HUES6 (cell line): ENCODE measurements around the gene ATRIP.

Experiments
- H3K27ac ChIP-seq: 2 replicates; pipeline ENCODE4 v1.7.0; 2013; ENCODE audit warnings: low read depth, mild to moderate bottlenecking, low read length, inconsistent platforms
- H3K27me3 ChIP-seq: 2 replicates; pipeline ENCODE4 v1.6.1; 2013; ENCODE audit warnings: low read length; ENCODE audit not compliant: control insufficient read depth, insufficient read depth
- H3K36me3 ChIP-seq: 2 replicates; pipeline ENCODE4 v1.6.1; 2013; ENCODE audit warnings: low read length; ENCODE audit not compliant: control insufficient read depth, insufficient read depth
- H3K4me1 ChIP-seq: 2 replicates; pipeline ENCODE4 v1.6.1; 2013; ENCODE audit warnings: low read length; ENCODE audit not compliant: control insufficient read depth, insufficient read depth
- H3K4me3 ChIP-seq: 2 replicates; pipeline ENCODE4 v1.5.1; 2013; ENCODE audit warnings: low read depth, low read length
- H3K9ac ChIP-seq: one replicate; pipeline ENCODE4 v1.6.1; 2013; ENCODE audit warnings: mild to moderate bottlenecking, low read length
- H3K9me3 ChIP-seq: 2 replicates; pipeline ENCODE4 v1.6.1; 2013; ENCODE audit warnings: low read depth, low read length; ENCODE audit not compliant: control insufficient read depth, insufficient read depth

Gene ATRIP

GRCh38 chr3:48418651-48419050 is 27.9 kb upstream of the ATRIP start:
- Histone ChIP-seq H3K27ac (no peak overlapping the region), H3K27me3 (no peaks in the 10 kb centered on the region), H3K4me3 (no peak overlapping the region), H3K9ac (no peak overlapping the region), H3K4me1 (no peaks in the 10 kb centered on the region), H3K36me3 (peaks cover 98% of the 10 kb centered on the region), H3K9me3 (no peaks in the 10 kb centered on the region)

GRCh38 chr3:48419149-48419548 is 27.4 kb upstream of the ATRIP start:
- Histone ChIP-seq H3K36me3 (peaks cover 98% of the 10 kb centered on the region), H3K27ac (no peak overlapping the region), H3K9ac (peak overlapping the region; percentile 27), H3K4me3 (no peak overlapping the region), H3K27me3 (no peaks in the 10 kb centered on the region), H3K9me3 (no peaks in the 10 kb centered on the region), H3K4me1 (no peaks in the 10 kb centered on the region; the same call in 1 of the 2 replicates)

- no peak overlapping the region for H3K27ac ChIP-seq
- no peak overlapping the region for H3K4me3 ChIP-seq
- H3K36me3 ChIP-seq: peaks cover 97% of the 10 kb centered on the region
- peaks cover under 1% of the 10 kb centered on the region; the same call in 1 of the 2 replicates for H3K4me1 ChIP-seq
- H3K9me3 ChIP-seq: no peaks in the 10 kb centered on the region
- H3K27me3 ChIP-seq: no peaks in the 10 kb centered on the region
- no peak overlapping the region for H3K9ac ChIP-seq
Measured at GRCh38 chr3:48419597-48419996, 26.9 kb upstream of the ATRIP start.

- H3K9me3 ChIP-seq: no peaks in the 10 kb centered on the region
- peaks cover 92% of the 10 kb centered on the region for H3K36me3 ChIP-seq
- H3K4me3 ChIP-seq: no peak overlapping the region
- H3K9ac ChIP-seq: no peak overlapping the region
- no peak overlapping the region for H3K27ac ChIP-seq
- H3K4me1 ChIP-seq: peaks cover 10% of the 10 kb centered on the region; the same call in 1 of the 2 replicates
- H3K27me3 ChIP-seq: no peaks in the 10 kb centered on the region
Measured at GRCh38 chr3:48420561-48420960, 26.0 kb upstream of the ATRIP start.

- Histone ChIP-seq H3K27ac (no peak overlapping the region), H3K27me3 (no peaks in the 10 kb centered on the region), H3K4me1 (peaks cover 18% of the 10 kb centered on the region), H3K36me3 (peaks cover 78% of the 10 kb centered on the region), H3K4me3 (no peak overlapping the region), H3K9me3 (no peaks in the 10 kb centered on the region), H3K9ac (no peak overlapping the region)
Measured at GRCh38 chr3:48422272-48422671, 24.3 kb upstream of the ATRIP start.

- H3K9me3 ChIP-seq: no peaks in the 10 kb centered on the region
- no peak overlapping the region for H3K9ac ChIP-seq
- H3K4me3 ChIP-seq: no peak overlapping the region
- peaks cover 74% of the 10 kb centered on the region for H3K36me3 ChIP-seq
- peaks cover 22% of the 10 kb centered on the region for H3K4me1 ChIP-seq
- H3K27ac ChIP-seq: no peak overlapping the region
- no peaks in the 10 kb centered on the region for H3K27me3 ChIP-seq
Measured at GRCh38 chr3:48422681-48423080, 23.9 kb upstream of the ATRIP start.

GRCh38 chr3:48423241-48423882 is 23.2 kb upstream of the ATRIP start:
- H3K27me3 ChIP-seq: no peaks in the 10 kb centered on the region
- H3K9ac ChIP-seq: no peak overlapping the region
- no peak overlapping the region for H3K4me3 ChIP-seq
- no peaks in the 10 kb centered on the region for H3K9me3 ChIP-seq
- H3K4me1 ChIP-seq: peaks cover 28% of the 10 kb centered on the region
- H3K36me3 ChIP-seq: peaks cover 67% of the 10 kb centered on the region
- no peak overlapping the region for H3K27ac ChIP-seq

GRCh38 chr3:48423883-48424695 is 22.4 kb upstream of the ATRIP start:
- Histone ChIP-seq H3K9me3 (no peaks in the 10 kb centered on the region), H3K27ac (no peak overlapping the region; the same call in 1 of the 2 replicates), H3K9ac (no peak overlapping the region), H3K4me1 (peaks cover 28% of the 10 kb centered on the region), H3K27me3 (no peaks in the 10 kb centered on the region), H3K36me3 (peaks cover 60% of the 10 kb centered on the region), H3K4me3 (no peak overlapping the region)

- no peaks in the 10 kb centered on the region for H3K9me3 ChIP-seq
- H3K4me1 ChIP-seq: peaks cover 31% of the 10 kb centered on the region
- peak overlapping the region; percentile 5 for H3K9ac ChIP-seq
- no peaks in the 10 kb centered on the region for H3K27me3 ChIP-seq
- no peak overlapping the region for H3K4me3 ChIP-seq
- H3K27ac ChIP-seq: peak overlapping the region; percentile 36; the same call in 1 of the 2 replicates
- peaks cover 47% of the 10 kb centered on the region for H3K36me3 ChIP-seq
Measured at GRCh38 chr3:48425281-48425812, 21.2 kb upstream of the ATRIP start.

- Histone ChIP-seq H3K27me3 (no peaks in the 10 kb centered on the region), H3K9ac (no peak overlapping the region), H3K4me1 (peaks cover 40% of the 10 kb centered on the region), H3K27ac (no peak overlapping the region), H3K36me3 (peaks cover 36% of the 10 kb centered on the region), H3K4me3 (no peak overlapping the region), H3K9me3 (no peaks in the 10 kb centered on the region)
Measured at GRCh38 chr3:48426401-48426909, 20.1 kb upstream of the ATRIP start.
